ENCODE measurements around the gene ECSCR.
A peak's percentile ranks its signal among the peaks of the same experiment; 100 is the strongest.

ECSCR gene

DNA sequence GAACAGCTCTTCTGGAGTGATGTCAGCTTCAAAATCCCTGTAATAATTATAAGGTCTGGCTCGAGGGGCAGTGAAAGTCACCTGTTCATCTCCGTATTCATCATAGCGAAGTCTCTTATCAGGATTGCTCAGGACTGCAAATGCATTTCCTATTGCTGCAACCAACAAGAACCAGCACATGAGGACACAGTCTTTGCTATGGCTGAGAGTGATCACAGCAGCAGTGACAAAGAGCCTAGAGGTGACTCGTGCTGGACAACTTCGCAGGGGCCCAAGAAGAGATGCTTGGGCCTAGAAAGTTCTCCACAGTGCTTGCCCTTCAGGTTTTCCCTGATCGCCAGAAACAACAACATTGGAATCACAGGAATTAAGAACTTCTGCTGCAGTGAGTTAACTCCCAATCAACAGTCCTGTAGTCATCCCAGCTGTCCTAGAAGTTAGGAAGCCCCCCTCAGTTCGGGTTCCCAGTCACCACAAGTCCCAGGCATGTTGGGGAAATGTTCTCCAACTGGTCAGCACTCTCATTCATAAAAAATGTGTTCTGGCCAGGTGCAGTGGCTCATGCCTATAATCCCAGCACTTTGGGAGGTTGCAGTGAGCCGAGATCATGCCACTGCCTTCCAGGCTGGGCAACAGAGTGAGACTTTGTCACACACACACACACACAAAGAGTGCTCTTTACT is 36.2 kb downstream of the ECSCR start:
- Histone ChIP-seq H3K4me3 (ENCODE audit: insufficient read depth, low read depth, low read length, poor library complexity, severe bottlenecking) (no peak overlapping the region), H3K27me3 (replicated peaks; ENCODE audit: control insufficient read depth, insufficient read depth, low read length, poor library complexity, severe bottlenecking) (no peaks in the 10 kb centered on the region), H3K36me3 (ENCODE audit: control insufficient read depth, insufficient read depth, low read length) (no peaks in the 10 kb centered on the region), H3K9me3 (ENCODE audit: control insufficient read depth, low read length) (no peaks in the 10 kb centered on the region), H3K27ac (ENCODE audit: insufficient read depth, low read length, poor library complexity, severe bottlenecking) (no peak overlapping the region), H3K4me1 (ENCODE audit: control insufficient read depth, insufficient read depth, low read length, poor library complexity, severe bottlenecking) (no peaks in the 10 kb centered on the region)
- no peak for DNase-seq

DNA sequence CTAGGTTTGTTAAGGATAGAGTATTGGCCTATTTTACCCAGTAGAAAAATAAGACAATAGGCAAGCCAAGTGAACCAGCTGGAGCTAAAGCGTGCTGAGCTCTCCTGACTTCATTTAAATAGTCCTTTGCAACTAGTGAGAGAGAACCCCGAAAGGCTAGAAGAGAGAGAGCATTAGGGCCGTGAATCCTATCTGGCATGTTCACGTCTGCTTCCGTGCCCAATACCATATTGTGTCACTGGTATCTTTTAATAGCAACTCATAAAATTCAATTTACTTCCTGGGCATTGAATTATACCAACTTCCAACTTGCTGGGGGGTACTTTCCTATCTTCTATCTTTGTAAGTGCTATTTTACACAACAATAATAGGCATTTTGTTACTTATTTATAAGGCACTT is 37.0 kb downstream of the ECSCR start:
- Histone ChIP-seq H3K4me3 (ENCODE audit: insufficient read depth, low read depth, low read length, poor library complexity, severe bottlenecking) (no peak overlapping the region), H3K4me1 (ENCODE audit: control insufficient read depth, insufficient read depth, low read length, poor library complexity, severe bottlenecking) (no peaks in the 10 kb centered on the region), H3K36me3 (ENCODE audit: control insufficient read depth, insufficient read depth, low read length) (no peaks in the 10 kb centered on the region), H3K27ac (ENCODE audit: insufficient read depth, low read length, poor library complexity, severe bottlenecking) (no peak overlapping the region), H3K27me3 (replicated peaks; ENCODE audit: control insufficient read depth, insufficient read depth, low read length, poor library complexity, severe bottlenecking) (no peaks in the 10 kb centered on the region), H3K9me3 (ENCODE audit: control insufficient read depth, low read length) (no peaks in the 10 kb centered on the region)
- no peak for DNase-seq

DNA sequence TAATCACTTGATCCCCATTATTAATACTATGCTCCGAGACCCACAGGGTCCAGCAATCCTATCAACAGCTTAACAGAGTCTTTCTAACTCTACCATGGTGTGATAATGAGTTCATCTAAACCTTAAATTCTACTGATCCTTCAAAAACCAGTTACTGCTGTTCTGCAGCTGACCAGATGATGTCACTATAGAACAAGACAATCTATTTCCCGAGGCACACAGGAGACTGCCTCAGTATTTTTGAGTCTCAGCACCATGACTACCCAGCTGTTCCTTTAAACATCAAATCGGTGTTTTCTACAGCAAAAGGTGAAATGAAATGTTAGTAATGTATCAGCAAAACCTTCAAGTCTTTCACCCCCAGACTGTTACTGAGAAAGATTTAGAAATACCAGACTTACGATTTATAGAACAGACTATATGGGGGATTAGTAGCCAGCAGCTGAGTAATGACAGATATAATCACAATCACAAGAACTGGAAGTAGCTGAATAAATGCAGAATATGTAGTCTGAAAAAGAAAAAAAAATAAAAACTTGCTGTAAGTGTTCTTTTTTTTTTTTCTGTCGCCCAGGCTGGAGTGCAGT is 40.1 kb downstream of the ECSCR start:
- Histone ChIP-seq H3K36me3 (ENCODE audit: control insufficient read depth, insufficient read depth, low read length) (peaks cover 10% of the 10 kb centered on the region), H3K27ac (ENCODE audit: insufficient read depth, low read length, poor library complexity, severe bottlenecking) (no peak overlapping the region), H3K4me1 (ENCODE audit: control insufficient read depth, insufficient read depth, low read length, poor library complexity, severe bottlenecking) (no peaks in the 10 kb centered on the region), H3K9me3 (ENCODE audit: control insufficient read depth, low read length) (no peaks in the 10 kb centered on the region), H3K4me3 (ENCODE audit: insufficient read depth, low read depth, low read length, poor library complexity, severe bottlenecking) (no peak overlapping the region), H3K27me3 (replicated peaks; ENCODE audit: control insufficient read depth, insufficient read depth, low read length, poor library complexity, severe bottlenecking) (no peaks in the 10 kb centered on the region)
- DNase-seq: peak in 2 of 3 donors; percentile 12 to 39

DNA sequence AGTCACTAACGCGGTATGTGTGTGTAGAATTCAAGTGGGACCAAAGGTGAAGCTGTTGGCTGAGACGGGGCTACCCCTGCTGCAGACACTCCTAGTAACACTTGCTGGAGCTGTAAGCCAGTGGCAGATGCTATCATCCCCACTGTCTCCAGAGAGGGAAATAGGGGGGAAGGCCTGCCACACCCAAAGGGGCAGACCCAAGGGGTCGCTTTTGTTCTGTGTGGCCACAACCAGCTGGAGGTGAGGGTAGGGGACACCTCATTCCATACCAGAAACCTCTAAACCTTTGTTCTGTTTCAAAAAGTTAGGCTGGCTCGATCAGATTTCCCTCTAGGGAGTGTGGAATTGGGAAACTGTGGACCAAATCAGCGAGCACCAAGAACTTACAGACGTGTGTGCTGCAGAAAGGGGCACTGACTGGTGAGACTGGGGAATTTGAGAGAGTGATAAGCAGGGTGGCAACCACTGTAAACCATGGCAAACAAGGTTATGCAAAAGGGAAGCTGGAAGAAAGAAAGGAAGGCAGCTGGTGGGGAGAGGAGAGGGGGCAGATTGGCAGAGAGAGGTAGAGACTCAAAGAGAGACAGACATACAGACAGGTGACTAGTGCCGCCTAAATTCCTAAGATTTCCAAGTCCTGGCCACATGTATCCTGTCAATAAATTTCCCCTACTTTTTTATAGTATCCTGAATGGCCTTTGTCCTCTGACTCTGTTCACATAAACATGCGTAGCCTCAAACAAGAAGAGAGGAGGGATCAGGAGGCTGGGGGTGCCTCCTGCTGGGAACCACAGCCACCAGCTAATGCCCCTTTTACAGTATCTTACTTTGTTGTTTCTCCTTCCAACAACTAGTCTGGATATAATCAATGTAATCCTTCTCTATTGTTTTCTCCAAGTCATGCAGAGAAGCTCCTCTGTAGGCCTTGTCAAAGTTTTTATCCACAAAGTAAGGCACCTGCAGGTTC is 43.0 kb downstream of the ECSCR start:
- Histone ChIP-seq H3K9me3 (ENCODE audit: control insufficient read depth, low read length) (no peaks in the 10 kb centered on the region), H3K27me3 (replicated peaks; ENCODE audit: control insufficient read depth, insufficient read depth, low read length, poor library complexity, severe bottlenecking) (no peaks in the 10 kb centered on the region), H3K27ac (ENCODE audit: insufficient read depth, low read length, poor library complexity, severe bottlenecking) (no peak overlapping the region), H3K4me1 (ENCODE audit: control insufficient read depth, insufficient read depth, low read length, poor library complexity, severe bottlenecking) (peaks cover 9% of the 10 kb centered on the region), H3K4me3 (ENCODE audit: insufficient read depth, low read depth, low read length, poor library complexity, severe bottlenecking) (no peak overlapping the region), H3K36me3 (ENCODE audit: control insufficient read depth, insufficient read depth, low read length) (peaks cover 10% of the 10 kb centered on the region)
- no peak for DNase-seq

DNA sequence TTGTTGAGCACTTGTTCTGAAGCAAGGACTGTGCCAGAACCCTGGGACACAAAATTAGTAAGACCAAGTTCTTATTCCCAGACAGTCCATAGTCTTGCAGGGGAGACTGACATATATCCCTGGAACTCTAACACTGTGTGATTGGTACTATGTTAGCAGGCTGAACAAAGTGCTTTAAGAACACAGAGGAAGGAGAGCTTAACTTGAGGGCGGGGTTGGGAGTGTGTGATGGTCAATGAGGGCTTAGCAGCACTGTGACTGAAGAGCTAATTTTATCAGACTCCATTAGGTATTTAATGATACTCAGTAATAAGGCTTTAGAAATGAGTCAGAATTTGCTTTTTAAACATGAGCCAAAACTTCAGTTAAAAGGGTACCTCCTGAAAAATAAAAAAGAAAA is 43.8 kb downstream of the ECSCR start:
- no peak for DNase-seq
- Histone ChIP-seq H3K27ac (ENCODE audit: insufficient read depth, low read length, poor library complexity, severe bottlenecking) (no peak overlapping the region), H3K4me1 (ENCODE audit: control insufficient read depth, insufficient read depth, low read length, poor library complexity, severe bottlenecking) (peaks cover 9% of the 10 kb centered on the region), H3K9me3 (ENCODE audit: control insufficient read depth, low read length) (no peaks in the 10 kb centered on the region), H3K36me3 (ENCODE audit: control insufficient read depth, insufficient read depth, low read length) (peaks cover 10% of the 10 kb centered on the region), H3K4me3 (ENCODE audit: insufficient read depth, low read depth, low read length, poor library complexity, severe bottlenecking) (no peak overlapping the region), H3K27me3 (replicated peaks; ENCODE audit: control insufficient read depth, insufficient read depth, low read length, poor library complexity, severe bottlenecking) (no peaks in the 10 kb centered on the region)

DNA sequence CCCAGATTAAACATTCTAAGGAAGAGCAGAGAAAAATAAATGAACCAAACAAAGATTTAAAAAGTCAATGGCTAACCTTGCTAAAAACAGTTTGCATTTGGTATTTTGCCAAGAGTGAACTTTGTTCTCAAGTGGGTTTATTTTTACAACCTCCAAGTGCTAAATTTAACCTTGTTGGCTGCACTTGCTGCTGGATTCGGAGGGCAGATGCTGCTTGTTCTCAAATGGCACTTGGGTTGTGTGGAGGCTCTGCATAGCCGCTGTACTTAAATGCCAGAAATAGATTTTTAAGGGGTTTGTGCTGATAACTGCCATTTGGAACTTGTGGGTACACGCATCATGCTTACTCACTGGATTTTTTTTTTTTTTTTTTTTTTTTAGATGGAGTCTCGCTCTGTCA is 45.3 kb downstream of the ECSCR start:
- no peak overlapping the region for H3K4me3 ChIP-seq (ENCODE audit: insufficient read depth, low read depth, low read length, poor library complexity, severe bottlenecking)
- no peak overlapping the region for H3K27ac ChIP-seq (ENCODE audit: insufficient read depth, low read length, poor library complexity, severe bottlenecking)
- peaks cover 10% of the 10 kb centered on the region for H3K36me3 ChIP-seq (ENCODE audit: control insufficient read depth, insufficient read depth, low read length)
- H3K27me3 ChIP-seq (replicated peaks; ENCODE audit: control insufficient read depth, insufficient read depth, low read length, poor library complexity, severe bottlenecking): no peaks in the 10 kb centered on the region
- no peaks in the 10 kb centered on the region for H3K9me3 ChIP-seq (ENCODE audit: control insufficient read depth, low read length)
- H3K4me1 ChIP-seq (ENCODE audit: control insufficient read depth, insufficient read depth, low read length, poor library complexity, severe bottlenecking): peaks cover 9% of the 10 kb centered on the region
- no peak for DNase-seq

DNA sequence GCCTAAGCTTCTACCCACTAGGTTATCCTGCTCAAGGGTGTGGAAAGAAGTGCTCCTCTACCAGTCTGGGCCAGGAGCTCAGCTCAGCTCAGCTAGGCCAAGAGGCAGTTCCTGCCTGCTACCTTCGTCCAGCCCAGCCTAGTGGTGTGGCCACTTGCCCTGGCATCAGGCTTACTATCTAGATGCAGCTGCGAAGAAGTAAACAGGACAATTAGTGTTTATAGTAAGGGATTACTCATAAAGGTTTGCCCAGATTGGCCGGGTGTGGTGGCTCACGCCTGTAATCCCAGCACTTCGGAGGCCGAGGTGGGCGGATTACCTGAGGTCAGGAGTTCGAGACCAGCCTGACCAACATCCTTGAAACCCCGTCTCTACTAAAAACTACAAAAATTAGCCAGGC is 45.9 kb downstream of the ECSCR start:
- no peak overlapping the region for H3K4me3 ChIP-seq (ENCODE audit: insufficient read depth, low read depth, low read length, poor library complexity, severe bottlenecking)
- H3K9me3 ChIP-seq (ENCODE audit: control insufficient read depth, low read length): no peaks in the 10 kb centered on the region
- DNase-seq: no peak
- no peaks in the 10 kb centered on the region for H3K27me3 ChIP-seq (replicated peaks; ENCODE audit: control insufficient read depth, insufficient read depth, low read length, poor library complexity, severe bottlenecking)
- peaks cover 10% of the 10 kb centered on the region for H3K36me3 ChIP-seq (ENCODE audit: control insufficient read depth, insufficient read depth, low read length)
- H3K27ac ChIP-seq (ENCODE audit: insufficient read depth, low read length, poor library complexity, severe bottlenecking): no peak overlapping the region
- peaks cover 9% of the 10 kb centered on the region for H3K4me1 ChIP-seq (ENCODE audit: control insufficient read depth, insufficient read depth, low read length, poor library complexity, severe bottlenecking)

DNA sequence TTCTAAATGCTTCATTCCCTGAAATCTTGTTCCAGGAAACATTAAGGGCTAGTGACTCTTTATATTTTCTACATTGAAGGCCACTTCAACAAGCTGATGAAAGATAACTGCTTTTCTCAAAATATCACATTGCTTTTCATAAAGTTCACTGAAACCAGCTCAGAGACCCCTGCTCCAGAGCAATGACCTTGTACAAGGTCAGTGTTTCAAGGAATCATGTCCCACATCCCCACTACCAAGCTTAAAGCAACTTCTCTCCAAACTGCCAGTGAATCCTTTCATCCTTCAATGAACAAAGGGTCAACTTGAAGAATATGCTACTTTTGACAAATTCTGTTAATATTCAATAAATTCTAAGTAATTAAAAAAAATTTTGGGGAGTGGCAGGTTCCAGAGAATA is 46.7 kb downstream of the ECSCR start:
- no peaks in the 10 kb centered on the region for H3K27me3 ChIP-seq (replicated peaks; ENCODE audit: control insufficient read depth, insufficient read depth, low read length, poor library complexity, severe bottlenecking)
- H3K4me1 ChIP-seq (ENCODE audit: control insufficient read depth, insufficient read depth, low read length, poor library complexity, severe bottlenecking): peaks cover 9% of the 10 kb centered on the region
- peaks cover 10% of the 10 kb centered on the region for H3K36me3 ChIP-seq (ENCODE audit: control insufficient read depth, insufficient read depth, low read length)
- H3K4me3 ChIP-seq (ENCODE audit: insufficient read depth, low read depth, low read length, poor library complexity, severe bottlenecking): no peak overlapping the region
- H3K27ac ChIP-seq (ENCODE audit: insufficient read depth, low read length, poor library complexity, severe bottlenecking): no peak overlapping the region
- DNase-seq: no peak
- H3K9me3 ChIP-seq (ENCODE audit: control insufficient read depth, low read length): no peaks in the 10 kb centered on the region

DNA sequence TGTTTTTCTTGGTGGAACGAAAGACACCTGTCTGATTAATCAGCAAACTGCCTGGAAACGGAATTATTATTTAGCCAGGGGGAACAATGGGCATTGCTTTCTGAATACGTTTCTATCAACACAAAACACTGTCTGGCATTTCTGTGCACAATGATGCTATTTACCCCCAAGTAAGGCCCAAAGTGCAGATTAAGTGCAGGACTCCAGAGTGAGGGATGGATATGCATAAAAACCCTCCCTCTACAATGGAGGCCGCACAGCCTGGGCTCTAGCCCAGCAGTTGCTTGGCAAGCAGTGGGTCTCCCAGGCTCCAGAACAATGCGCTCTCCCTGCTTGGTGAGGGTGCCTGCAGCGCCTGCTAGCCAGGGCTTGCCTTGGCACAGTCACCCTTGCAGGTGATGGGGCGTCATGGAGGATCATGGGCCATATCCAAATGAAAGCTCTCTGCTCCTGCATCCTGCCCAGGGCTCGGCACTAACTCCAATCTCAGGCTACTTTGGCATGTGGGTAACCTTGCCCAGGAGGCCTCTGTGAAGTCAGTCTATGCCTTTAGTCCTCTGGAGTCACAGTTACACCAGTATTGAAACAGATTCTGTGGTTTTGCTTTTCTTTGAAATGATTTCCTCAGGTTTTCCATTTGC is 47.2 kb downstream of the ECSCR start:
- no peaks in the 10 kb centered on the region for H3K27me3 ChIP-seq (replicated peaks; ENCODE audit: control insufficient read depth, insufficient read depth, low read length, poor library complexity, severe bottlenecking)
- no peak overlapping the region for H3K4me3 ChIP-seq (ENCODE audit: insufficient read depth, low read depth, low read length, poor library complexity, severe bottlenecking)
- no peak for DNase-seq
- H3K4me1 ChIP-seq (ENCODE audit: control insufficient read depth, insufficient read depth, low read length, poor library complexity, severe bottlenecking): peaks cover 9% of the 10 kb centered on the region
- H3K36me3 ChIP-seq (ENCODE audit: control insufficient read depth, insufficient read depth, low read length): peaks cover 10% of the 10 kb centered on the region
- H3K9me3 ChIP-seq (ENCODE audit: control insufficient read depth, low read length): no peaks in the 10 kb centered on the region
- no peak overlapping the region for H3K27ac ChIP-seq (ENCODE audit: insufficient read depth, low read length, poor library complexity, severe bottlenecking)
